Right renal pelvis (tissue), 4 donors: ENCODE measurements around the gene MEGF11. TPM values are rescaled to one million over a fixed set of nuclear protein-coding genes. Genes with fewer than 3 reads are reported as not detected.
"Not testable (repeated sequence)": the region's sequence is repeated elsewhere in the genome, so short reads cannot be mapped to it uniquely, and the experiment has no call there.

Experiments
- DNase-seq, 4 donors: peaks; one replicate each; pipeline ENCODE4 v3.0.0-alpha.2; 2013; ENCODE audit warnings: low read depth in 4 of 4, low spot score in 3 of 4, missing footprints in 1 of 4
- polyA plus RNA-seq, 4 donors: library from polyadenylated mRNA; unstranded; fragments of 120-200 nt; gene quantifications; one replicate each; pipeline ENCODE4 v1.2.1, GENCODE V29; 2013; ENCODE audit not compliant: insufficient read length in 4 of 4

The MEGF11 gene
- polyA plus RNA-seq, 4 donors, result 2.2 to 3.8 (median 2.6) TPM

DNA sequence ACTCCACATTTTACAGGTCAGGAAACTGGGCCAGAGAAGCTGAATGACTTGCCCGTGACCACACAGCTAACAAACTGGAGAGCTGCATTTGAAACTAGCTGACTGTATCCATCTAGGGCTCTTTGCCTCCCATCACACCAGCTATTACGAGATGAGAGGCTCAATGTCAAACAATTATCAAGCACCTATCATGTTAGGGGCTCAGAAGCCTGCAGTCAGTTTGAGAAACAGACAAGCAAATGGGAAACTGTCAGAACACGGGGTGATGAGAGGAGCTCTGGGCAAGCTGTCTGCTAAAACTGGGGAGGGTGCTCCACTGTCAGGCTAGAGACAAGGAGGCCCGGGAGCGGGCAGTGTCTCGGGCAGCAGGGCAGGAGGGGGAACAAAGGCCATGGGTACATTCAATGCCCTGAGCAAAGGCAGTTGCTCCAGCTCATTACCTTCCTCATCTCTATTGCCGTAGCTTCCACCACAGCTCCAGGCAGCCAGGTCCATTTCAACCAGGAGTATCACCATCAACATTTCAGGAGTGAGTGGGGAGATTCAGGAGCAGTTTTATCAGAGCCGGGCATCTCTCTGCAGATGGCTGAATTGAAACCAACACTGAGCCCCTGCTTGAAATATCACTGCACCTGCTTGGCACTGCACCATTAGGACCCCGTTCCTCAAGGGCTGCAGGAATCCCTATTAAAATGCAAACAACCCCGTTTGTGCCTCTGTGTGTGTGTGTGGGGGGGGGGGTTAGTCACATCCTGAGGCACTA is 261.6 kb downstream of the MEGF11 start:
- no peak for DNase-seq

DNA sequence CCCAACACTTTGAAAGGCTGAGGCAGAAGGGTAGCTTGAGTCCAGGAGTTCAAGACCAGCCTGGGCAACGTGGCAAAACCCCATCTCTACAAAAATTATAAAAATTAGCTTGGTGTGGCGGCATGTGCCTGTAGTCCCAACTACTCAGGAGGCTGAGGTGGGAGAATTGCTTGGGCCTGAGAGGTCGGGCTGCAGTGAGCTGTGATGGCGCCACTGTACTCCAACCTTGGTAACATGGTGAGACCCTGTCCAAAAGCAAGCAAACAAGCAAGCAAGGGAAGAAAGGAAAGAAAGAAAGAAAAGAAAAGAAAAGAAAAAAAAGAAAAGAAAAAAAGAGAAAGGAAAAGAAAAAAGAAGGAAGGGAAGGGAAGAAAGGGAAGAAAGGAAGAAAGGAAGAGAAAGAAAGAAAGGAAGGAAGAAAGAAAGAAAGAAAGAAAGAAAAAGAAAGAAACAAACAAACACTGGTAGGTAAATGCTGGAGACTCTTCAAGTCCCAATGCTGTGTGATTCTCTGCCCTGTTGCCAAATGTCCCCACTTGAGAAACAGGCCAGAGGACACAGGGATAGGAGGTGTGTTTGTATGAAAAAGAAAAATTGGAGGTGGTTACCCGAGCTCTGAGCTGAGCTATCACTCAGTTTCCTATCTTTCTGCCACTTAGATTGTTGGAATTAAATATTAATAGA is 263.1 kb downstream of the MEGF11 start:
- no peak for DNase-seq

DNA sequence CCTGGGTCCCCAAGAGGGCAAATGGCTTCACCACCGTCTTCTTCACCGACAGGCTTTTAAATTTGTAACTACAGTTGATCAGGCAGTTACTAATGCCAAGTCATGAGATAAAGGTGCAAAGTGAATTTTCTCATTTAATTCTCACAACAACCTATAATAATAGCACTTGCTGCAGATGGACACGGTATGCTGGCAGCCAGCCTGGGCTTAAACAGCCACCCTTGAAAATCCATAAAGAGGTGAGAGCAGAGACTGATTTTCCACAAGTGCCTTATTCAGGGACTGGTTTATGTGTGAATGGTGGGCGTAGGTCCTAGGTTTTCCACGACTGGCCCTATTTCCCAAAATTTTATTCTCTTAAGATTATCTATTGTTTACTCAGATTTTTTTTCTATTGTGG is 266.4 kb downstream of the MEGF11 start:
- DNase-seq, result no peak

DNA sequence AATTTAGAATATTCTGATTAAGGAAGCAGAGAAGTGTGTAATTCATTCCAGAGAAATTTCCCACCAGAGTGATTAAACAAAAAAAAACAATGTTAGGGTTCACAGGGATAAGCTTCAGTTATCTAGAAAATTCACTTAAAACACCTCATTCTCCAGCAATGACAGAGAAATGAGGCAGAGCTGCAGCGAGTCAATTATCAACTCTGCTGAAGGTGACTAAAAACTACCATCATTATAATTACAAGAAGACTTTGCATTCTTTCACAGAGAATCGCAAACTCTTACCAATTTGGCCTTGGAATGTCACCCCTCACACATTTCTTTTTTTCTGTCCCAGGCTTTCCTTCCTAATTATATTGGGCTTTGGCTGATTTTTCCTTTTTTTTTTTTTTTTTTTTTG is 267.1 kb downstream of the MEGF11 start:
- no peak for DNase-seq

DNA sequence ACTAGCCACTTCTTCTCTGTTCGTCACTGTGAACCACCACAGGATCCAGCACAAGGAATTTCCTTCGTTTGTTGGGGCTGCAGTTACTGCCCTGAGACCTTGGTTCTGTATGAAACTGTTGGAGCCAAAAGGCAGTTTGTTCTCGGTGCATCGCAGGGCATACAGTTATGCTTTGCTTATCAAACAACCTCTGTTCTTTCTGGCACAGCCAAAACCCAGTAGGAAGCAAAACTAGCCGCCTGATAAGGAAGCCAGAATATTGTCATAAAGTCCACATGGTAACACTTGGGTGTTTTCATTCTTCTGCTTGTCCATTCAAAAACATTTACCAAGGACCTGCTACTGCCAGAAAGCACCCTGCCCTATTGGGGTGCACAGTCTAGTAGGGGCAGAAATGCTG is 268.2 kb downstream of the MEGF11 start:
- no peak for DNase-seq

DNA sequence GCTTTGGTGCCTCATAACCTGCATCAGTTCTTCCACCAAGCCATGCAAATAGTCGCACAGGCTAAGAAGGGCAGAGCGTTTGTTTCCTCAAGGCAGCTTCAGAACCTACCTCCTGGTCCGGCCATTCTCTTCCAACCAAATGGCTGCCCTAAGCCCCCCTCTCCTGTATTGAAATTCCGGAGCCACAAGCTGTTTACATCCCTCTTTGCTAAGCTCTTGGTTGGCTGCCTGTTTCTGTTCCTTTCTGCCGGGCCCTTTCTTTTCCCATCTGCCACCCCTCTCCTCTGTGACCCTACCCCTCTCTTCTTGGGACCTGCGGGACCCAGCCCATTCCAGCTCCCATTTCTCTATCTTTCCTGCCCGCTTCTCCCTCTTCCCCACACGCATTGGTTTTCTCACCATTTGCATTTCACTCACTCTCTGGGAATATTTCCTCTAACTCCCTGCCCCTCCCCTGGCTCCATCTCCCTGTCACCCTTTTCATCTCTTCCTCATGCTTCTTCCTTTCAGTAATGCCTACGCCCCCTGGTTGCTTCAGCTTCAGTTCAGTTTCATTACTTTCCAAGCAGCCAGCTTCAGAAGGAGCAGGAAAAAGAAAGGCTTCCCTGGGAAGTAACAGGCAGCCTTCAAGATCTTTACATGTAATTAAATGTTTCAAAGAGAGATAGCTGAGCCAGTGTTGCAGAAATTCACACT is 270.8 kb downstream of the MEGF11 start:
- DNase-seq, result no peak

DNA sequence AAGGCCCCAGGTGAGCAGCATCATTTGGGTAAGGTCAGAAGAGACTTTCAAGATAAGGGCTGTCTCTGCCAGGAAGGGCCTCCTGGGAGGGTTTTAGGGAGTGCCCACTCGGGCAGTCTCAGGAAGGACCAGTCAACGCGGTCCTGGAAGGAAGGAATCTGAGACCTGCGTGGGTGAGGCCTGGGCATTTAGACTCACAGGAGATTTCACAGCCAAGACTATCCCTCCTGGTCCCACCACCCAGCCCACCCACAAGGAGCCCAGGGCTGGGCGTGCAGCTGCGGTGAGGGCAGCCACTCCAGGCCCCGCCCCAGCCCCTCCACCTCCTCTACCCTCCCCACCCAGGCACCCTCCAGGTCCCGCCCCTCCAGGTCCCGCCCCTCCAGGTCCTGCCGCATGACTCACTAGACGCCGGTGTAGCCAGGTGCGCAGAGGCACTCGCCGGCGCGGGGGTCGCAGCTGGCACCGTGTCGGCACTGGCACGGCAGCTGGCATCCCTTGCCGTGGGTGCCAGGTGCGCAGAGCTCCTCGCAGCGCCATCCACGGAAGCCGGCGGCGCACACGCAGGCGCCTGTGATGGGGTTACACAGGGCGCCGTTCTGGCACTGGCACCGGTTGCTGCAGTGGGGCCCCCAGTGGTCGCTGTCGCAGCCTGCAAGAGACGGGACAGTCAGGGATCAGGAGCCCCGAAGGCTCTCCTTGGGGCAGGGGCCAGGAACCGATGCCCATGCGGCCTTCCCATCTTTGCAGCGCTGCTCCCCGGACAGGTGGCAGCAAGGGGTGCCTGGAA is 271.5 kb downstream of the MEGF11 start:
- DNase-seq, result no peak

DNA sequence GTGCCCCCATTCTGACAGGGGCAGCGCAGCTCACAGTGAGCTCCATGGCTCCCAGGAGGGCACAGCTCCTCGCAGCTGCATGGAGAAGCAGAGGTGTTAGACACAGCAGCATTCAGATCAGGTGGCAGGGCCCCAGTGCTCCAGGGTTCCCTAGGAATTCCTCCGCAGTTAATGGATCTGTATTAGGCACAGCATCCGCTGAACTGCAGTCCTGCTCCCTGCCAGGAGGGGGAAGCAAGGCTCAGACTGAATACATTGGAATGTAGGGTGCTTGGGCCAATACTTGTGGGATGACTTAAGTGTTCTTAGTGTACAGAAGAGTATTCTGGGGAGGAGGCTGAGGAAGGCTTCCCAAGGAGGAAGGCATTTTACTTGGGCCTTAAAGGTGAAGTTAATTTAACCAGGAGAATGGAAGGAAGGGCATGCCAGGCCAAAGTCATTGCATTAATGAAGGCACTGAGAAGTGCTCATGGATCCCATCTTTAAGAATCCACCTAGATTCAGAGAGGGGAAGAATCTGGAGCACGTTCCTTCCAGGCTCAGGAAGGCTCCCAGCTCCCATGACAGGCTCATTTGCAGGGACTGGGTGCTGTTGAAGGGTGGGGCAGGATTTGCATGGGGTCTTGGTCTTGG is 272.6 kb downstream of the MEGF11 start:
- DNase-seq, result peak in 1 of 4 donors; percentile 35

DNA sequence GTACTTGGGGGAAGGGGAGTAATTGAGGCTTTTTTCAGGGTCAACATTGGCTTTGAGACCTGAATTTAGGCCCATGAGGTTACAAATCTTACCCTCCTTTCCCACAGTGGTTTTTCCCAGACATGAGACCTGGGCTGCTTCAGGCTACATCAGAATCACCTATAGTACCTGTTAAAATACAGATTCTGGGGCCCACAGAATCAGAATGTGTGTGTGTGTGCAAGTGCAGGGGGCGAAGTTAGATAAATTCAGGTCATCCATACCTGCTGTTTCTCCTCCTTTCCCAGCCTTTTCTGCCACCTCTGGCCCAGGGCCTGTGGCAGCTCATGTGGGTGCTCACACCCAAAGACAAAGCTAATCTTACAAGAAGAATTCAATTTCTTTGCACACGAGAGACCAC is 273.7 kb downstream of the MEGF11 start:
- no peak for DNase-seq

DNA sequence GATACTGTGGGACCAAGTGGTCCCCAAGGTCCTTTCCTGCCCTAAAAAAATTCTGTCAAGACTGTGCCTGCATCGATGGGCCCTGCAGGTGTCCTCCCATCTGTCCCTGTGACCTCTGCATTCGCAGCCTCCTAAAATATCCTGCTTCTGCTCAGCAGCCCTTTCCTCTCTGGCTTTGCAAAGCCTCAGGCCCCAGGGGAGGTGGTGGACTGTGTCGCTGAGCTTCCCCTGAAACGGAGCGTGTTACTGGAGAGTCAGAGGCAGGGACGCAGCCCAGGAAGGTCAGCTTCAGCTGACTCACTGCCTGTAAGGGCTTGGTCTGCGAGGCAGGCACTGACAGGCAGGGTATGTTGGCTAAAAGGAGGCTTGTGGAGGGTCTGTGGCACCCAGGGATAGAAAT is 274.2 kb downstream of the MEGF11 start:
- no peak for DNase-seq

DNA sequence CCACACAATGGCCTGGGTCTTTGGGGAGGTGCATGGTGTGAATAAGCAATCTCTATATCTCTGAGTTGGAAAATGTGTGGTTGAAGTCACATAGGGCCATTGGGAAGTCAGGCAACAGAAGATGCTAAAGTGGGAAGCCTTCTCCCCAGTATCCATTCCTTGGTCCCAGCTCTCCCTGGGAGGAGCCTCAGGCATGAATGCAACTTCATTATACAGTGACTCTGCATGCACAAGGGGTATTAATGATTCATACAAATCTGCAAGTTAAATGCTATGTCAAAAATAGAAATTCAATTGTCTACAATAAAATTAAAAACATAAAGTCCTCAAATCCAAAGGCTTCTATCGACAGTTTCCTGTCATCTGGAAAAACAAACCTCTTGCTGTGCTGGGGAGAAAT is 275.4 kb downstream of the MEGF11 start:
- DNase-seq, result no peak

DNA sequence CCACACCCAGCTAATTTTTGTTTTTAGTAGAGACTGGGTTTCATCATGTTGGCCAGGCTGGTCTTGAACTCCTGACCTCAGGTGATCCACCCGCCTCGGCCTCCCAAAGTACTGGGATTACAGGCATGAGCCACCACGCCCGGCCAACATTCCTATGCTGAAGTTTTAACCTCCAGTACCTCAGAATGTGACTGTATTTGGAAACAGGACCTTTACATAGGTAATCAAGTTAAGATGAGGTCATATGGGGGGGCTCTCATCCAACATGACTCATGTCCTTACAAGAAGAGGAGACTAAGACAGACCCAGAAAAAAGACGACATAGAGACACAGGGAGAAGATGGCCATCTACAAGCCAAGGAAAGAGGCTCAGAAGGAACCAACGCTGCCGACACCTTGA is 277.4 kb downstream of the MEGF11 start:
- not testable (repeated sequence) for DNase-seq

DNA sequence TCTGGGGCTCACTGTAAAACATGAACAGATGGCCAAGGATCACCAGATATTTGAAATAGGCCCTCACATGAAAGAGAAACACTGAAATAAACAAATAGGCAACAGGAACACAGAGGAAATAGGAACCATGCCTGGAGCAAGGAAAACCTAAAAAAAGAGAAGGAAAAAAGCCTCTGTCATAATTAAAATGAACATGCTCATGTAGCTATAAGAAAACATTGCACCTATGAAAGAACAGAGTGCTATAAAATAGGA is 281.9 kb downstream of the MEGF11 start:
- no peak for DNase-seq

DNA sequence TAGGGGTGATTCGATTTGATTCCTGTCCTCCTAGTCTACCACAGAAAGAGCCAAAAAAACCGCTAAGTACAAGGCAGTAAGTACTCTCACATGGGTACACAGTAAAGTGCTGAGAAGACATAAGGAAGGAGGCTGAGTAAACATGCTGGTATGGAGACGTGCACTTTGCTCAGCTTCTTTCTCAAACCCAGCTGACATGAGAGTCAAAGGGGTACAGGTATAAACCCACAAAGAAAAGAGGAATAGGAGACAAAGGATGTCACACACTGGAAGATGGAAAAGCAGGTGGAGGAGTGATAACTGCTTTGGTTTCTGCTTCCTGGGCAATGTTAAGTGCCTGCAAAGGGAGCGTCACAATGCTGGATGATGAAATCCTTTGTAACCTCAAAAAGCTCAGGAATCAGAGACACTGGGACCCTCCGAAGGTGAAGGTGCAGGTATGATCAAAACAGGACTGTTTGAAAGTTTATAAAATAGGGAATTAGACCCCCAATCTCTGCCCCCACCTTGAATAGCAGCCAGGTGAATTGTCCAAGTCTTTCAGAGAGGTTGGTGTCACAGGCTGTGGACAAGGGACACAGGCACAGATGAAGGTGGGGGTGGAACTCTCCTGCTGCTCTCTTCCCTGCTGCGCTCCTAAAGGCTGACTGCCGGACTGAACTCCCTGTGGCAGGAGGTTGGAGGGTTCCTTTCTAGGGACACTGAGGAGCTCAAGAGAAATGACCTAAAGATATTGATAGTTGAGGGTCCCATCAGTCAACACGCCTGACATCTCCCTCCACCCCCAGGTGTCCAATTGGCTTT is 282.4 kb downstream of the MEGF11 start:
- no peak for DNase-seq

DNA sequence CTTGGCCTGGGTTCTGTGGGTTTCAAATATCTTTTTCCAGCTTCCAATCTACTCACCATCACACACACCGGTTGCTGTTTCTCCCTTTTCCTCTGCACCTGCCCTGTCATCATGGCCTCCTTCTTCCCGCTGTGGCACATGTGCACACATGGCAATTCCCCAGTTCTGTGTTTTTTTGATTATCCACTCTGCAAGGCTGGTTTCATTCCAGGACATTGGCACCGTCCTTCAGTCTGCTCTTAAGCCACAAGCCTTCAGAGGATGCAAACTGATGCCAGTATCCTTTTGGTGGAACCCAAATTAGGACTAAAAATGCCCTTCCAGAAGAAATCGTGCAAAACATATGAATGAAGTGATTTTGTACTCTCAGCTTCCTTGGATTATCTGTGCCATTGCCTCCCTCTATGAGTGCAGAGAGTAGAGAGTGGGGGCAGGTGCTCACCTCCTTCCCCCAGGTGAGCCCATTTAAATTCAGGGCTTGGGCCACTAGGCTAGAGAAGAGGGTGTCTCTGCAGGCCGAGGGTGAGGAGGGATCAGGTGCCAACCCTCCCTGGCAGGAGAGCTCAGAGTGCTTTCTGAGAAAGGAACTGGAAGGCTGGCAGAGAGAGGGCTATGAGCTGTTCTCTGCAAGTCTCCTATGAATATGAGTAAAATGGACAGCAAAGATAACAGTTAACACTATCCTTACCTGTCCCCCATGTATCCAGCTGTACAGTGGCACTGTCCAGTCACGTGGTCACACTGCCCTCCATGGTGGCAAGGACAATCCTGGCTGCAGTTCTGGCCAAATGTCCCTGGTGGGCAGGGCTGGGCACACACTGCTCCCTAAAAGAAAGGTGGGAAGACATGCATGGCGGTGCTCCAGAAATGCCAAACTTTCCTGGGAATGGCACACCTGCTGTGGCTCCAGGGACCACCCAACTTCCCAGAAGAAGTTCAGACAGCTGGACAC is 283.4 kb downstream of the MEGF11 start:
- no peak for DNase-seq

DNA sequence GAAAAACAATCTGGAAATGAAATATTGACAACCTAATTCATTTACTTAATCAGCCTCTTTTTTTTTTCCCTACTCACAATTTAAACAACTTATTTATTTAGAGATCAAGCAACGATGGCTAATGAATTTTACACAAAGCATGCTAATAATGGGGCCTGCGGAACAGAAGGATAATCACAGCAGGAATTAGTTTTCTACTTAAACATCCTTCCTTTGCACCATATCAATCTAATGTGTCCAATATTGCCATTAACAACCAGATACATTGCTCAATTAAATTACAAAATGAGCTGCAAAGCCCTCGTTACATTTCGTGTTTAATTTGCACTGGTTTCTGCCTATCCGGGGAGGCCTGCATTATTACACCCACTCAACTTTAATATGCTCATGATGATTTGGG is 285.0 kb downstream of the MEGF11 start:
- no peak for DNase-seq

DNA sequence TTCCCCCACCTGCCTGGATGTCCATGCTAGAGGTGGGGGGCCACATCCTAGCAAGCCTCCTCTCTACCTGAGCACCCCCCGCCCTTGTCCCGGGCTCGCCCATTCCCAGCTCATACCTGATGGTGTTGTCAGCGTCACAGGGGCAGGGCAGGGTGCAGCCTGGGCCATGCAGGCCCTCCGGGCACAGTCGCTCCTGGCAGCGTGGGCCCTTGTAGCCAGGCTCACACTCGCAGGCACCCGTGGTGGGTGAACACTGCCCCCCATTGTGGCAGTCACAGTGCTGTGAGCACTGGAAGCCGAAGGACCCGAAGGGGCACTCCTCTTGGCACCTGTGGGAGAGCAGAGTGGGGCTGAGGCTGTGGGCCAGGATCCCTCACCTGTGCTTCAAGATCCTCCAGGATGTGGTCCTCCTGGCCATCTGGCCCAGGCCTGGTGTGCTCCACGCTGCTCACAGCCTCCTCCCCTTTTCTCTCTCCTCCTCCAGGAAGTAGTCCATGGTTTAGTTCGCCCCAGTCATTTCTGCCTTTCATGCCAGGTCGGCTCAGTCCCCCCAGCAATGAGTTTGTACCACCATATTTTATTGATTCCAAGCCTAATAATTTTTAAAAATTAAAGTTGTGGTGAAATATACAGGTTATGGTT is 288.6 kb downstream of the MEGF11 start:
- no peak for DNase-seq

DNA sequence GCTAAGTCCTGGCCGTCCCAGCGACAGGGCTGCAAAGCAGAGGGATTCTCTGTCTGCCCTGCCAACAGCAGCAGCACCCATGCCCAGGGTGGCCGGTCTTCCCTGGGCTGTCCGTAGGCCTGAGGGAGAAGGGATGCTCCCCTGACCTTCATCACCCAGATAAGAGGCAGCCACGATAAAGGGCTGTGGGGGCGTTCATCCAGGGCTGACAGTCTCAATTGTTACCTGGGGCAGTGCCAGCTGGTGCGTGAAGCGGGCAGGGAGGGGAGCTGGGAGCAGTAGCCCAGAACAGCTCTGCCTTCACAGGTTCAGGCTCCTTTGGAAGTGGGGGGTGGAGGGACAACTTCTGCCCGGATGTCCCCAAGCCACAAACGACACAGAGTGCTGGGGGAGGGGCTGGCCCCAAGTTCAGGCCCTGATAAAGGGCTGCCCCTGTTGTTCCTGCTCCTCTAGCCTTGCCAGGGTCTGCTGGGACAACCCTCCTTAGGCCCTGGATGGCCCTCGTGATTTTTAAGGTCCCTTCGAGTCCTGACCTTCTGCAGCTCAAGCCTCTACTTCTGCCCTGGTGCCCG is 289.6 kb downstream of the MEGF11 start:
- DNase-seq, result no peak
